ENCODE data around the gene PPP1R12A.

Gene PPP1R12A

GRCh38 chr12:79847417-79847816, 87.5 kb downstream of the PPP1R12A start:
- no peak for DNase-seq (ENCODE audit: low read depth)
- no peak overlapping the region for H3K4me3 ChIP-seq (ENCODE audit: low read depth, low read length)
- TF ChIP-seq CTCF (conservative IDR thresholded peaks at IDR 0.05; ENCODE audit: low read depth, low read length) = no peak

GRCh38 chr12:79844693-79845092, 90.2 kb downstream of the PPP1R12A start:
- H3K4me3 ChIP-seq (ENCODE audit: low read depth, low read length) = no peak overlapping the region
- DNase-seq (ENCODE audit: low read depth) = peak; percentile 49
- no peak for TF ChIP-seq CTCF (conservative IDR thresholded peaks at IDR 0.05; ENCODE audit: low read depth, low read length)

GRCh38 chr12:79843978-79844377, 90.9 kb downstream of the PPP1R12A start:
- no peak for DNase-seq (ENCODE audit: low read depth)
- H3K4me3 ChIP-seq (ENCODE audit: low read depth, low read length) = no peak overlapping the region
- TF ChIP-seq CTCF (conservative IDR thresholded peaks at IDR 0.05; ENCODE audit: low read depth, low read length) = no peak

GRCh38 chr12:79842630-79843029, 92.3 kb downstream of the PPP1R12A start:
- DNase-seq (ENCODE audit: low read depth) = no peak
- no peak for TF ChIP-seq CTCF (conservative IDR thresholded peaks at IDR 0.05; ENCODE audit: low read depth, low read length)
- no peak overlapping the region for H3K4me3 ChIP-seq (ENCODE audit: low read depth, low read length)

- no peak overlapping the region for H3K4me3 ChIP-seq (ENCODE audit: low read depth, low read length)
- DNase-seq (ENCODE audit: low read depth) = no peak
- TF ChIP-seq CTCF (conservative IDR thresholded peaks at IDR 0.05; ENCODE audit: low read depth, low read length) = no peak
Observed at GRCh38 chr12:79841878-79842265, 93.0 kb downstream of the PPP1R12A start.

GRCh38 chr12:79841248-79841877, 93.5 kb downstream of the PPP1R12A start:
- no peak overlapping the region for H3K4me3 ChIP-seq (ENCODE audit: low read depth, low read length)
- TF ChIP-seq CTCF (conservative IDR thresholded peaks at IDR 0.05; ENCODE audit: low read depth, low read length) = no peak
- no peak for DNase-seq (ENCODE audit: low read depth)

- no peak overlapping the region for H3K4me3 ChIP-seq (ENCODE audit: low read depth, low read length)
- no peak for TF ChIP-seq CTCF (conservative IDR thresholded peaks at IDR 0.05; ENCODE audit: low read depth, low read length)
- DNase-seq (ENCODE audit: low read depth) = no peak
Observed at GRCh38 chr12:79838359-79838758, 96.5 kb downstream of the PPP1R12A start.

All from choroid plexus epithelial cell (primary cell).